Measurements from ENCODE around the gene NEK7.
"Not testable (repeated sequence)": the region's sequence is repeated elsewhere in the genome, so short reads cannot be mapped to it uniquely, and the experiment has no call there.

The NEK7 gene

DNA sequence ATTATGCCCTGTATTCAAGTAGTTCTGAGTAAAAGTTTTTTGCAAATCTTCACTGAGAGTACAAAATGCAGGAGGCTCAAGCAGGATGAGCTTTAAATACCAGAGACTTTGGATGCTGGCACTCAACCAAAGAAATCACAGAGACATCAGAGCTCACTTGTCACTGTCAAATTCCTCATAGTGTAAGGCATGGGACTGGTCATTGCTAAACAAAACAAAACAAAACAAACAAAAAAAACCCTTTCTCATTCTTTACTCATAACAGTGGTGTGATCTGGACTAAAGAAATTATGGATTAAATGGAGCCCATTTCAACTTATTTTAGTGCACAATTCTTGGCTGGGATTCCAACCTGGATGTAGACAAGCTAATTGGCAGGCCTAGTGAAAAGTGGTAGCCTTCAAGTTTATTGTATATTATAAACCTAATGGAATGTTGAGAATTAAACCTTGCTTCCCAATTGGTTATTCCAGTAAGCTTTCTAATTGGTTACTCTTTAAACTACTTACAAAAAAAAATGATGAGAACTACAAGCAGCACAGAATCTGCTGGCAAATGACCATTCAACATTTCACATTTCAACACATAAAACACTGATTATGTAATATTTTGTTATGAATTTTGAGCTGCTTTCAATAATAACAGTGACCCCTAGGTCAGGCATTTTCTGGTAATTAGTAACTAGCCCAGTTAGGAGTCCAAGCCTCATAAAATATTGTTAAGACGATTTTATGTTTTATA, 30.6 kb upstream of the NEK7 start:
- TF ChIP-seq ZNF274 (IDR thresholded peaks at IDR 0.05; ENCODE audit: low read depth, low read length) = no peak
- H3K4me3 ChIP-seq (ENCODE audit: low read length) = no peak overlapping the region

GRCh38 chr1:198128533-198128932, 28.3 kb upstream of the NEK7 start:
- TF ChIP-seq ZNF274 (IDR thresholded peaks at IDR 0.05; ENCODE audit: low read depth, low read length) = no peak
- H3K4me3 ChIP-seq (ENCODE audit: low read length) = no peak overlapping the region

- not testable (repeated sequence) for H3K4me3 ChIP-seq (ENCODE audit: low read length)
Observed at GRCh38 chr1:198130053-198130452, 26.7 kb upstream of the NEK7 start.

- no peak overlapping the region for H3K4me3 ChIP-seq (ENCODE audit: low read length)
Observed at GRCh38 chr1:198132060-198132781, 24.6 kb upstream of the NEK7 start.

DNA sequence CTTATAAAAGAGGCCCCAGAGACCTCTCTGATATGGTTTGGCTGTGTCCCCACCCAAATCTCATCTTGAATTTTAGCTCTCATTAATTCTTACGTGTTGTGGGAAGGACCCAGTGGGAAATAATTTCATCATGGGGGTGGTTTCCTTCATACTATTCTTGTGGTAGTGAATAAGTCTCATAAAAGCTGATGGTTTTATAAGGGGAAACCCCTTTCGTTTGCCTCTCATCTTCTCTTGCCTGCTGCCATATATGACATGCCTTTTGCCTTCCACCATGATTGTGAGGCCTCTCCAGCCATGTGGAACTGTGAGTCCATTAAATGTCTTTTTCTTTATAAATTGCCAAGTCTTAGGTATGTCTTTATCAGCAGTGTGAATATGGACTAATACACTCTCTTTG, 22.5 kb upstream of the NEK7 start:
- TF ChIP-seq ZNF274 (IDR thresholded peaks at IDR 0.05; ENCODE audit: low read depth, low read length) = no peak
- H3K4me3 ChIP-seq (ENCODE audit: low read length) = no peak overlapping the region

More at GRCh38 chr1:198132060-198132781, 24.6 kb upstream of the NEK7 start:
- TF ChIP-seq ZNF274 (IDR thresholded peaks at IDR 0.05; ENCODE audit: low read depth, low read length) = no peak

GRCh38 chr1:198135366-198135765, 21.4 kb upstream of the NEK7 start:
- no peak for TF ChIP-seq ZNF274 (IDR thresholded peaks at IDR 0.05; ENCODE audit: low read depth, low read length)
- H3K4me3 ChIP-seq (ENCODE audit: low read length) = no peak overlapping the region

DNA sequence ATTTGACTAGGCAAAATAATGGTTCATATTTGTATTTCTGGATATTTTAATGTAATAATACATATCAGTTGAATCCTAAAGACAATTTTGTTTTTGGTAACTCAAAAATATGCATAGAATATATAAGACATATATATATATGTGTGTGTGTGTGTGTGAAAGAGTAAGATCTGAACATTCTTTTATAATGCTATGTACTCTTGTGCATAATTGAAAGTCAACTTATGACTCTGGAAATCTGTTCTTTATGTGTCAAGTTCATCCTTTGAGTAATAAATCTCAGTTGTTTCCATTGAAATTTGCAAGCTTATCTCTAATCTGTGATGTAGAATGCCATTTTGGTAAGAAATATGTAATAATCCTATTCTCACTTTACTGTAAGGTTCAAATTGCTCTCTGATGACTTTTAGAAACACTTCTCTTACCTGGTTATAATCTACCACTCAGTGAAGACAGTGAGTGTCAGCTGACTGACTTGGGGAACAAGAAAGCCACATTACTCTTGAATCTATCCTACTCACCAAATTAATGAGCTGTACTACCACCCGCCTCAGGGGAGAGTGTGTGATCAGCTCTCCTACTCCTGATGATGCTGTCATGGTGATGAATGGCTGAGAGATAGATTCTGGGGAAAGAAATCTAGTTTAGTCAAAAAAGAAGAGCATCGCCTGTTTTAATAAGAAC, 15.0 kb upstream of the NEK7 start:
- no peak overlapping the region for H3K4me3 ChIP-seq (ENCODE audit: low read length)
- TF ChIP-seq ZNF274 (IDR thresholded peaks at IDR 0.05; ENCODE audit: low read depth, low read length) = no peak

- TF ChIP-seq ZNF274 (IDR thresholded peaks at IDR 0.05; ENCODE audit: low read depth, low read length) = no peak
- no peak overlapping the region for H3K4me3 ChIP-seq (ENCODE audit: low read length)
Observed at GRCh38 chr1:198143797-198144196, 13.0 kb upstream of the NEK7 start.

GRCh38 chr1:198147216-198147615, 9.6 kb upstream of the NEK7 start:
- no peak for TF ChIP-seq ZNF274 (IDR thresholded peaks at IDR 0.05; ENCODE audit: low read depth, low read length)
- no peak overlapping the region for H3K4me3 ChIP-seq (ENCODE audit: low read length)

DNA sequence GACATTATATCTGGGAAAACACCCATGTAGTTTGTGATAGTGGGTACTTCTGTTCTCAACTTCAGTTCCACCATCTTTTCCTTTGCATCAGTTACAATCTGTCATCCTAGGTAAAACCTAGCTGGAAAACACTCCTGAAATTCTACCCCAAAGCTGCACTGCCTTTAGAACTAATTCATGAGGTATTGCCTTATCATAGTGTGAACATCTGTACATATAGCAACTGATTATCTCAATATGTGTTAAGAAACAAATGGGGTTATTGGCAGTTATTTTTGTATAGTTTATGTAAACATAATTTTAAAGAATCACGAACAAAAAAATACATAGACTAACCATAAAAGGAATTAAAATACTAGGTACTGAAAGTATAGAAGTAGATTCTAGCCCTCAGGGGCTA, 6.4 kb upstream of the NEK7 start:
- TF ChIP-seq ZNF274 (IDR thresholded peaks at IDR 0.05; ENCODE audit: low read depth, low read length) = no peak
- H3K4me3 ChIP-seq (ENCODE audit: low read length) = no peak overlapping the region

GRCh38 chr1:198151688-198152087, 5.1 kb upstream of the NEK7 start:
- H3K4me3 ChIP-seq (ENCODE audit: low read length) = no peak overlapping the region
- TF ChIP-seq ZNF274 (IDR thresholded peaks at IDR 0.05; ENCODE audit: low read depth, low read length) = no peak

- no peak for TF ChIP-seq ZNF274 (IDR thresholded peaks at IDR 0.05; ENCODE audit: low read depth, low read length)
- no peak overlapping the region for H3K4me3 ChIP-seq (ENCODE audit: low read length)
Observed at GRCh38 chr1:198153103-198153502, 3.7 kb upstream of the NEK7 start.

- no peak overlapping the region for H3K4me3 ChIP-seq (ENCODE audit: low read length)
- TF ChIP-seq ZNF274 (IDR thresholded peaks at IDR 0.05; ENCODE audit: low read depth, low read length) = no peak
Observed at GRCh38 chr1:198153804-198154203, 3.0 kb upstream of the NEK7 start.

DNA sequence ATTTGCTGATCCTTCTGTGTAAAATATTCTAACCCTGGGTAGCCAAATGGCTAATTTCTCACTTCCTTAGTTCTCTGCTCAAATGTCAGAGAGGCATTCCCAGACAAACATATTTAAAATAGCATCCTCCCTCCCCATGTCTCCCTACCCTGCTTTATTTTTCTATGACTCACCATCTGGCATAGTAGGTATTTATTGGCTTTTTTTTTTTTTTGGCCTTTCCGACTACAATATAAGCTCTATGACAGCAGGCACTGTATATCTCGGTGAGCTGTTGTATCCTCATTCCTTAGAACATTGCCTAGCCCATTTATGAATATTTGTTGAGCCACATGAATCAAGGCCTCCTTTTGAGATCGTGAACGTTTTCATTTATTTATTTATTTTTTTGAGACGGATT, 1.5 kb upstream of the NEK7 start:
- no peak for TF ChIP-seq ZNF274 (IDR thresholded peaks at IDR 0.05; ENCODE audit: low read depth, low read length)
- H3K4me3 ChIP-seq (ENCODE audit: low read length) = no peak overlapping the region
